Measurements from ENCODE around the gene LRPPRC.
"Not testable (repeated sequence)": the region's sequence is repeated elsewhere in the genome, so short reads cannot be mapped to it uniquely, and the experiment has no call there.

DNA sequence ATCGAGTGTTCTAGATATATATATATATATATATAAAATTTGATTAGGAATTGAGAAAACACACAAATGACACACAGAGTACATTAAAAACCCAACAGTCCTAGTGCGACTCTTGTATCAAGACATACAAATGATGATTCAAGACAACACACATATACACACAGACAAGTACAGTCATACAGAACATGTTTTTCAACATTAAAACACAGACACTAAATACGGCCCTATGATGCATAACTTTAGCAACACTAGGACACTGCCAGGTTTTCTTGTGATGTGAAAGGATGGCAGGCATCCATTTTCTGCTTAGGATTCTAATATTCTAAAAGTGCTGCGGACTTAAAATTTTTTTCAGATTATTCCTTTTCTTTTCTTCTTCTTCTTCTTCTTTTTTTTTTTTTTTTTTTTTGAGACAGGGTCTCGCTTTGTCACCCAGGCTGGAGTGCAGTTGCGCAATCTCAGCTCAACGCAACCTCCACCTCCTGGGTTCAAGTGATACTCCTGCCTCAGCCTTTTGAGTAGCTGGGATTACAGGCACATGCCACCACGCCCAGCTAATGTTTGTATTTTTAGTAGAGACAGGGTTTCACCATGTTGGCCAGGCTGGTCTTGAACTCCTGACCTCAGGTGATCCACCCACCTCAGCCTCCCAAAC, 84.5 kb downstream of the LRPPRC start:
- TF ChIP-seq, protein P1, sequence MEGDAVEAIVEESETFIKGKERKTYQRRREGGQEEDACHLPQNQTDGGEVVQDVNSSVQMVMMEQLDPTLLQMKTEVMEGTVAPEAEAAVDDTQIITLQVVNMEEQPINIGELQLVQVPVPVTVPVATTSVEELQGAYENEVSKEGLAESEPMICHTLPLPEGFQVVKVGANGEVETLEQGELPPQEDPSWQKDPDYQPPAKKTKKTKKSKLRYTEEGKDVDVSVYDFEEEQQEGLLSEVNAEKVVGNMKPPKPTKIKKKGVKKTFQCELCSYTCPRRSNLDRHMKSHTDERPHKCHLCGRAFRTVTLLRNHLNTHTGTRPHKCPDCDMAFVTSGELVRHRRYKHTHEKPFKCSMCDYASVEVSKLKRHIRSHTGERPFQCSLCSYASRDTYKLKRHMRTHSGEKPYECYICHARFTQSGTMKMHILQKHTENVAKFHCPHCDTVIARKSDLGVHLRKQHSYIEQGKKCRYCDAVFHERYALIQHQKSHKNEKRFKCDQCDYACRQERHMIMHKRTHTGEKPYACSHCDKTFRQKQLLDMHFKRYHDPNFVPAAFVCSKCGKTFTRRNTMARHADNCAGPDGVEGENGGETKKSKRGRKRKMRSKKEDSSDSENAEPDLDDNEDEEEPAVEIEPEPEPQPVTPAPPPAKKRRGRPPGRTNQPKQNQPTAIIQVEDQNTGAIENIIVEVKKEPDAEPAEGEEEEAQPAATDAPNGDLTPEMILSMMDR (conservative IDR thresholded peaks at IDR 0.05 in 1 of 2, IDR thresholded peaks at IDR 0.05 in 1 of 2; ENCODE audit: extremely low read depth in 1 of 2, insufficient read depth in 1 of 2, low read depth in 1 of 2, low read length in 2 of 2), result not testable (repeated sequence)
- TF ChIP-seq EZH2 (IDR thresholded peaks at IDR 0.05; ENCODE audit: borderline replicate concordance, low read length), result not testable (repeated sequence)

All from mammary epithelial cell (primary cell).